Activated CD8-positive, alpha-beta memory T cell treated with anti-CD3 and anti-CD28 coated beads for 4 hours (primary cell): ENCODE measurements around the gene NSUN4.
"Not testable (repeated sequence)": the region's sequence is repeated elsewhere in the genome, so short reads cannot be mapped to it uniquely, and the experiment has no call there.

Experiments used
- DNase-seq, 2 donors: peaks; one replicate each; pipeline ENCODE4 v3.0.0-alpha.2; 2020; ENCODE audit warnings: low read depth in 2 of 2

NSUN4 gene

GRCh38 chr1:46325285-46326076, 15.1 kb upstream of the NSUN4 start:
- DNase-seq = not testable (repeated sequence)

DNA sequence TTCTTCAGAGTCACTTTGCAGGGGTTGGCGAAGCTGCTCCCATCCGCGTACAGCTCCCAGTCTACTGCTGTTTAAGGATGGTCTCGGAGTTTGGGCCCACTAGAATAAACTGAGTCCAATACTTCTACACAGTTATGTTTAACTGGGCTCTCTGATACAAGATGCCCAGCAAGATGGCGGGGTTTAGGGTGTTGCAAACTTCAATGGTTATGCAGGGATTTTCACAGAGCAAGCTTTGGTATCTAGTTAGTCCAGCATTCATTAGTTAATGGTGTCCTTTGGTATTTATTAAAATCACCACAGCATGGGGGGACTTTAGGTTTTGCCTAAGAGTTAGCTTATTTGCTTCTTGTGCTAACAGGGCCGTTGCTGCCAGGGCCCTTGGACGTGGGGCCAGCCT, 12.4 kb upstream of the NSUN4 start:
- DNase-seq = not testable (repeated sequence)

DNA sequence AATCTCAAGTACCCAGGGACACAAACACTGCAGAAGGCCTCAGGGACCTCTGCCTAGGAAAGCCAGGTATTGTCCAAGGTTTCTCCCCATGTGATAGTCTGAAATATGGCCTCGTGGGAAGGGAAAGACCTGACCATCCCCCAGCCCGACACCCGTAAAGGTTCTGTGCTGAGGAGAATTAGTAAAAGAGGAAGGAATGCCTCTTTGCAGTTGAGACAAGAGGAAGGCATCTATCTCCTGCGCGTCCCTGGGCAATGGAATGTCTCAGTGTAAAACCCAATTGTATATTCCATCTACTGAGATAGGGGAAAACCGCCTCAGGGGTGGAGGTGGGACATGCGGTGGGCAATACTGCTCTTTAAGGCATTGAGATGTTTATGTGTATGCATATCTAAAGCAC, 10.8 kb upstream of the NSUN4 start:
- not testable (repeated sequence) for DNase-seq

- DNase-seq = not testable (repeated sequence)
These were observed 10.2 kb upstream of the NSUN4 start for GRCh38 chr1:46330381-46330780.

- not testable (repeated sequence) for DNase-seq
These were observed 8.6 kb upstream of the NSUN4 start for GRCh38 chr1:46331786-46332540.

DNA sequence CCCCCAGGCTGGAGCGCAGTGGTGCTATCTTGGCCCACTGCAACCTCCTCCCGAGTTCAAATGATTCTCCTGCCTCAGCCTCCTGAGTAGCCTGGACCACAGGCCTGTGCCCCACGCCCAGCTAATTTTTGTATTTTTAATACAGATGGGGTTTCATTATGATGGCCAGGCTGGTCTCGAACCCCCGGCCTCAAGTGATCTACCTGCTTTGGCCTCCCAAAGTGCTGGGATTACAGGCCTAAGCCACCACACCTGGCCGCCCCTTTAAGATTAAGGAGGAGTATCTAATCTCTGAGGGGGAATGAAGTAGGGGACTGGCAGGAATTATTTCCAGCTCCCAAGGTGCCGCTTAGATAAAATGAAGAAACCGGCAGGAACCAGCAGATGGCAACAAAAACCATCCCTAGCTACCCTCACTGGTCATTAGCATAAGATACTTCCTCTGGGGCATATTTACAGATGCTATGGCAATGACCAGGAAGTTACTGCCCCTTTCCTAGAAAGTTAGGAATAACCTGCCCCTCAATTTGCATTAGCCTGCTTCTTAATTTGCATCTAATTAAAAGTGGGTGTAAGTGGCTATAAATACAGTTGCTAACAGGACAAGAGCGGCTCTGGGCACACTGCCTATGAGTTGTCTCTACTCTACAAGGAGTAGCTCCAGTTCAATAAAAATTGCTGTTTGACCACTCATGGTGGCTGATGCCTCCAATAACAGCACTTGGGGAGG, 7.1 kb upstream of the NSUN4 start:
- DNase-seq = no peak

DNA sequence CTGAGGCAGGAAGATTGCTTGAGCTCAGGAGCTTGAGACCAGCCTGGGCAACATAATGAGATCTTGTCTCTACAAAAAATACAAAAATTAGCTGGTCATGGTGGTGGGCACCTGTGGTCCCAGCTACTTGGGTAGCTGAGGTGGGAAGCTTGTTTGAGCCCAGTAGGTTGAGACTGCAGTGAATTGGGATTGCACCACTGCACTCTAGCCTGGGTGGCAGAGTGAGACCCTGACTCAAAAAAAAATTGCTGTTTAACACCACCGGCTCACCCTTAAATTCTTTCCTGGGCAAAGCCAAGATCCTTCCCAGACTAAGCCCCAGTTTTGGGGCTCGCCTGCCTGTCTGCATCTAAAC, 6.6 kb upstream of the NSUN4 start:
- DNase-seq = no peak

DNA sequence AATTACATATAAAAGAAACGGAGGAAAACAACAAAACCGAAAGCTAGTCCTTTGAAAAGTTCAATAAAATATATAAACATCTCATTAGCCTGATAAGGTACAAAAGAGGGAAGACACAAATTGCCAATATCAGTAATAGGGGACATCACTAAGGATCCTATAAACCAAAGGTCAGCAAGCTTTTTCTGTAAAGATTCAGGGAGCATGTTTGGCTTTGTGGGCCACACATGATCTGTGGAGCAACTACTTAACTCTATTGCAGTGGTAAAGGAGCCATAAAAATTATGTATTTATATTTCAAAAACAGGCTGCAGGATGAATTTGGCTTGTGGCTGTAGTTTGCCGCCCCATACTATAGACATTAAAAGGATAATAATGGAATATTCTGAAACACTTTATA, 5.5 kb upstream of the NSUN4 start:
- DNase-seq = no peak

DNA sequence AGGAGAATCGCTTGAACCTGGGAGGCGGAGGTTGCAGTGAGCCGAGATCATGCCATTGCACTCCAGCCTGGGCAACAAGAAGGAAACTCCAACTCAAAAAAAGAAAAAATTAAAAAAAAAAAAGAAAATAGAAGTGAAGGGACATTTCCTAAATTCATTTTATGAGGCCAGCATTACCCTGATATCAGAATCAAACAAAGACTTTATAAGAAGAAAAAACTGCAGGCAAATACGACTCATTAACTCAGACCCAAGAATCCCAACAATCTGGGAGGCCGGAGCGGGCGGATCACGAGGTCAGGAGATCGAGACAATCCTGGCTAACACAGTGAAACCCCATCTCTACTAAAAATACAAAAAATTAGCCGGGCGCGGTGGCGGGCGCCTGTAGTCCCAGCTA, 3.2 kb upstream of the NSUN4 start:
- not testable (repeated sequence) for DNase-seq

DNA sequence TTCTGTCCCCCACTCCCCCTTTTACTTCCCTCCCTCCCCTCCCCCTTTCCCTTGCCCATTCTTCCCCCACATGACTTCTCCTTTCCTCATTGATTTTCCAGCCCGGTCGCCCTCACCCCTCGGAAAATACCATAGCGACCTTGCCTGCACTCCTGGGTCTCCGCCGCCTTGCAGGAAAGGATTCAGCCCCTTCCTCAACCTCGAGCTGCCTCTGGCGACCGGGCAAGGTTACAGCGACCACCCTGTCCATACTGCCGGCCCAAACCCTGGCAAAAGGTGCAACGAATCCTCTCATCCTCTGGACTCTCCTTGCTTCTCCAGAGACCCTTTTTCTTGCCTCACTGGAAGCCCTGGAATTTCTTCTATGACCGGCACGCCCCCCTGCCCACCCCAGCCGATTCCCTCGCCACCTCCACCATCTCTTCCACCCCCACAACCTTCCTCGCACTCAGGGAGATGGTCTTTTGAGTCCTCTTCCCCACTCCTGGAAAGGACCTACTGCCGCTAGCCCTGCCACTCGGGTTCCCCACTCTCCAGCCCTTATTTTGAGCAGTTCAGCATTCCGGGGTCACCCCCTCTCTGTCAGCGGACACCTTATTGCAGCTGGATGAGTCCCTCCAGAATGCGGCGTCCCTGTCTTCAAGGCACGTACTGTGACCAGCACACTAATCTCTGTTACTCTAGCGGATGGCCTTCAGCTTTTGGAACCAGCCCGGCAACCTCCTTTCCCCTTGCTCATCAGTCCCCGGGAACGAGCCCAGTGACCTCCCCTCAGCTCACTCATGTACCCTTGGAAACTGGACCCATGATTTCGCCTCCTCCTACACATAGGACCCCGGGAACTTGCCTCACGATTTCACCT, 846 bp downstream of the NSUN4 start:
- no peak for DNase-seq

DNA sequence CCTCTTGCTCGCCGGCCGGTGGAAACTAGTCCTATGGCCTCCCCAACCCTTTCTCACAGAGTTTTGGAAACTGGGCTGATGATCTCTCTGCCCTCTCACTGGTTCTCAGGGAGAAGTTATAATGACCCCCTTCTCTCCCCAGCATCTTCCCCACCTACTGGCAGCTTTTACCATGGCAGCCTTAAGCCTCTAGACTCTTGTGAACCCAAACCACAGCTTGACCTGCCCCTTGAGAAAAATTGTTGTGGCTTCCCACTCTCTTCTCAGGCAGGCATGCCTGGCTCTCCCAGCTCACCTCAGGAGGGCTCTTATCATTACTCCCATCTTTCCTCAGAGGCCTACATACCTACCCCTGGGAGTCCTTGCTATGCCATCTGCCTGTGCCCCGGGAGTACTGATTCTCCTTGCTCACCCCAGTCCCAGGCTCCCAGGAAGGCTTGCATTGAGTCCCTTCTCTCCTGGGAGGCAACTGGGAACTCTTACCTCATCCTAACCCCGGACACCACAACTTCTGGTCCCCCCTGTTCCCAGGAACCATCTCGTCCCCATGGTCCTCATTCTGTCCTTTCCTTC, 1.6 kb downstream of the NSUN4 start:
- DNase-seq = no peak

GRCh38 chr1:46342677-46343350, 2.2 kb downstream of the NSUN4 start:
- no peak for DNase-seq

GRCh38 chr1:46343351-46343695, 2.7 kb downstream of the NSUN4 start:
- DNase-seq = no peak

DNA sequence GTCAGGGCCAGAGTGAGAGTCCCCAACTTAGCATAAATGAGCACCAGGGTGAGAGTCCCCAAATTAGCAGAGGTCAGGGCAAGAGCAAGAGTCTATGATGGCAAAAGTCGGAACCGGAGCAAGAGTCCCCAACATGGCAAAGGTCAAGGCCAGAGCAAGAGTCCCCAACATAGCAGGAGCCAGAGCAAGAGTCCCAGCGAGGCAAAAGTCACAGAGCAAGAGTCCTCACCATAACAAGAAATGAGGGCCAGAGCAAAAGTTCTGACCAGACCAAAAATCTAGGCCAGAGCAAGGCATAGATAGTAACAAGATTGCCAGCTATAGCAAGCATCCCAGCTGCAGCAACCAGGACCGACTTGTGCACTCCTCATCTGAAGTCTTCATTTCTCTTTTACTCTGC, 3.1 kb downstream of the NSUN4 start:
- DNase-seq = no peak

GRCh38 chr1:46344481-46344880, 3.9 kb downstream of the NSUN4 start:
- DNase-seq = no peak

DNA sequence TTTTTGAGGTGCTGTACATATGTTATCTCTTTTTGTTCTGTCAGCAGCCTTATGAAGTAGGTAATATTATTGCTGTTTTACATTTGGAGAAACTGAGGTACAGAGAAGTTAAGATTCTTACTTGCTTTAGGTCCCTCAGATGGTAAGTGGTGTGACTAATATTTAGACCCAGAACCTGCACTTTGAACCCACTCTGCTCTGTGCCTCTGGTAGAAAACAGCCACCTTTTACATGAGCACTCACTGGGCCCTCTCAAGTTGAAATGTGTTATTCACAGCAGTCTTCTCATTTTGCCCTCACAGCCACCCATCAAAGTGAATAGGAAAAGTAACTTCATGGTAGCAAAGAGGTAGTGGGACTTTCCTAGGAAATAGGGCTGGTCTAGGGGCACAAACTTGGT, 4.7 kb downstream of the NSUN4 start:
- DNase-seq = no peak

- DNase-seq = no peak
These were observed 11.8 kb downstream of the NSUN4 start for GRCh38 chr1:46352363-46352762.

GRCh38 chr1:46355920-46356319, 15.3 kb downstream of the NSUN4 start:
- DNase-seq = not testable (repeated sequence)

DNA sequence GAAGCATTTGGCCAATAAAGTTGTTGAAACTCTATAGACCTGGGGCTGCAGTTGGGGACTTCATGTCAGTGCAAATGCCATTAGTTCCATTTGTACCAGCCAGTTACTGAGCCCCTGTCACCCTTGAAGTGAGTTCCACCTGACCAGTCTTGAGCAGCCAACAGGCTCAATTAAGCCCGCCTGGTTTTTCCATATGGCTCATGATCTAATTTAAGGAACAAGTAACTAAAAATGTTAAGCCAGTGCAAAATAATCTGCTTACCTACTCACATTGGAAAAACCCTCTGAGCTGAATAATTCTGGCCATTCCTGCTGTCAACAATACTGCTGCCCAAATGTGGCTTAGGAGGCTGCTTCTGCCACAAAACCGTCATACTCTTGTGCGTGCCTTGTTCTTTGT, 21.6 kb downstream of the NSUN4 start:
- DNase-seq = no peak

DNA sequence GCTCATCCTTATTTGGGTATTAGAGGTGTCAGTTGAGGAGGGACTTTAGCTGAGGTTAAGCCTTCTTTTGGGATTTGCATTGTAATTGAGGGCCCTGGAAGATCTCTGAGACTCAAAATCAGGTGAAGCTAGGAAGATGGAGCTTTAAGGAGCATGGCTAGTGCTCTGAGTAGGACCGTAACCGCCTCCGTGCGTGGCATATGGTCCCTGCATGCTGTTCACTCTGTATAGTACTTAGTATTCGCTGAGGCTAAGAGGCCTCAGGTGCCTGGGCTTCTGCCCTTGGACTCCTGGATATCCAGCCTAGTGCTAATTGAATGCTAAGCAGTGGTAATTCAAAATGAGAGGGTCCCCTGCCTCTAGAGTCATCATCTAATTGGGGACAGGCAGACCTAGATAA, 22.5 kb downstream of the NSUN4 start:
- no peak for DNase-seq

GRCh38 chr1:46364612-46365011, 24.0 kb downstream of the NSUN4 start:
- DNase-seq = no peak
